Osteoblast (primary cell): ENCODE results near the gene CLC. TPM values are rescaled to one million over a fixed set of nuclear protein-coding genes. Genes with fewer than 3 reads are reported as not detected.

Source experiments
- DNase-seq: peaks from one replicate; pipeline ENCODE4 v3.0.0; 2011; ENCODE audit warnings: low spot score, mixed read lengths; ENCODE audit not compliant: insufficient read length; ENCODE audit errors: missing footprints
- H2AFZ ChIP-seq: 2 replicates; pipeline ENCODE4 v1.6.0; 2011; ENCODE audit warnings: mild to moderate bottlenecking, low read length
- H3K27ac ChIP-seq: 2 replicates; pipeline ENCODE4 v1.5.1; 2011; ENCODE audit warnings: mild to moderate bottlenecking, low read depth, low read length, moderate library complexity
- H3K27me3 ChIP-seq: 2 replicates; pipeline ENCODE4 v1.6.0; 2012; ENCODE audit warnings: mild to moderate bottlenecking, control low read depth, inconsistent platforms, low read length, moderate library complexity; ENCODE audit not compliant: insufficient read depth
- H3K36me3 ChIP-seq: 2 replicates; pipeline ENCODE4 v1.5.1; 2011; ENCODE audit warnings: mild to moderate bottlenecking, low read length, control low read depth, moderate library complexity; ENCODE audit not compliant: insufficient read depth
- H3K4me1 ChIP-seq: 2 replicates; pipeline ENCODE4 v1.5.1; 2011; ENCODE audit warnings: mild to moderate bottlenecking, low read length, control low read depth, moderate library complexity; ENCODE audit not compliant: insufficient read depth
- H3K4me2 ChIP-seq: 2 replicates; pipeline ENCODE4 v1.6.0; 2011; ENCODE audit warnings: mild to moderate bottlenecking, low read length; ENCODE audit not compliant: insufficient read depth
- H3K4me3 ChIP-seq: fragments of 200-600 bp; sonication (generic); 3 replicates; pipeline ENCODE4 v1.5.1; 2012; ENCODE audit warnings: mild to moderate bottlenecking, low read length, inconsistent platforms; ENCODE audit not compliant: insufficient read depth
- H3K79me2 ChIP-seq: 2 replicates; pipeline ENCODE4 v1.6.0; 2012; ENCODE audit warnings: mild to moderate bottlenecking, low read length, control low read depth, inconsistent platforms; ENCODE audit not compliant: insufficient read depth
- H3K9me3 ChIP-seq: 2 replicates; pipeline ENCODE4 v1.5.1; 2011; ENCODE audit warnings: low read depth, low read length, control low read depth
- H4K20me1 ChIP-seq: 2 replicates; pipeline ENCODE4 v1.6.0; 2012; ENCODE audit warnings: mild to moderate bottlenecking, low read length, control low read depth; ENCODE audit not compliant: insufficient read depth
- total RNA-seq: library from RNA; depleted of rRNA; stranded (reverse); fragments of >200 nt; gene quantifications from 2 replicates; pipeline ENCODE4 v1.2.3, GENCODE V29; 2012
- TF ChIP-seq, protein P1 (sequence below): IDR thresholded peaks from 2 replicates; pipeline ENCODE4 v1.5.1; 2011; ENCODE audit warnings: mild to moderate bottlenecking, low read depth, low read length, moderate library complexity; ENCODE audit errors: extremely low read depth

Gene CLC
- total RNA-seq, 1 donor: not detected

DNA sequence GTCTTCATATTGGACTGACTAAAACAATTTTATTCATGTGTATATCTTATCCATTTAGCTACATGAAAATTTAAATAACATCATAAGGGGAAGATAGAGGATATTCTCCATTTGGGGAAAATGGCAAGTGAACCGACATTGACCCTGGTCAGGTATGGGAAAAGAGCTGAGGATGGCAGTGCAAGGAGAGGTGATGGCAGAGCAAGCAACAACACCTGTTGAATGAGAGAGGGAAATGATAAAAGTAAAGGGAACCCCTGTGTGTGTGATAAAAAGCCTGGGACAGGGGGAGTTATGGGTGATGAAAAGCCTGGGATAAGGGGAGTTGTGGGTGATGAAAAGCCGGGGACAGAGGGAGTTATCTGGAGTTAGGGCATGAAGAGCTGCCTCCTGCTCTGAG lies 4.0 kb downstream of the CLC start:
- Histone ChIP-seq H3K36me3 (no peaks in the 10 kb centered on the region), H3K4me2 (no peak overlapping the region), H3K4me3 (no peak overlapping the region), H3K4me1 (no peaks in the 10 kb centered on the region), H3K79me2 (no peaks in the 10 kb centered on the region), H3K27ac (no peak overlapping the region), H3K9me3 (no peaks in the 10 kb centered on the region), H4K20me1 (no peaks in the 10 kb centered on the region), H3K27me3 (no peaks in the 10 kb centered on the region), H2AFZ (no peak overlapping the region)
- TF ChIP-seq, protein P1, sequence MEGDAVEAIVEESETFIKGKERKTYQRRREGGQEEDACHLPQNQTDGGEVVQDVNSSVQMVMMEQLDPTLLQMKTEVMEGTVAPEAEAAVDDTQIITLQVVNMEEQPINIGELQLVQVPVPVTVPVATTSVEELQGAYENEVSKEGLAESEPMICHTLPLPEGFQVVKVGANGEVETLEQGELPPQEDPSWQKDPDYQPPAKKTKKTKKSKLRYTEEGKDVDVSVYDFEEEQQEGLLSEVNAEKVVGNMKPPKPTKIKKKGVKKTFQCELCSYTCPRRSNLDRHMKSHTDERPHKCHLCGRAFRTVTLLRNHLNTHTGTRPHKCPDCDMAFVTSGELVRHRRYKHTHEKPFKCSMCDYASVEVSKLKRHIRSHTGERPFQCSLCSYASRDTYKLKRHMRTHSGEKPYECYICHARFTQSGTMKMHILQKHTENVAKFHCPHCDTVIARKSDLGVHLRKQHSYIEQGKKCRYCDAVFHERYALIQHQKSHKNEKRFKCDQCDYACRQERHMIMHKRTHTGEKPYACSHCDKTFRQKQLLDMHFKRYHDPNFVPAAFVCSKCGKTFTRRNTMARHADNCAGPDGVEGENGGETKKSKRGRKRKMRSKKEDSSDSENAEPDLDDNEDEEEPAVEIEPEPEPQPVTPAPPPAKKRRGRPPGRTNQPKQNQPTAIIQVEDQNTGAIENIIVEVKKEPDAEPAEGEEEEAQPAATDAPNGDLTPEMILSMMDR: no peak
- DNase-seq: peak; percentile 14

DNA sequence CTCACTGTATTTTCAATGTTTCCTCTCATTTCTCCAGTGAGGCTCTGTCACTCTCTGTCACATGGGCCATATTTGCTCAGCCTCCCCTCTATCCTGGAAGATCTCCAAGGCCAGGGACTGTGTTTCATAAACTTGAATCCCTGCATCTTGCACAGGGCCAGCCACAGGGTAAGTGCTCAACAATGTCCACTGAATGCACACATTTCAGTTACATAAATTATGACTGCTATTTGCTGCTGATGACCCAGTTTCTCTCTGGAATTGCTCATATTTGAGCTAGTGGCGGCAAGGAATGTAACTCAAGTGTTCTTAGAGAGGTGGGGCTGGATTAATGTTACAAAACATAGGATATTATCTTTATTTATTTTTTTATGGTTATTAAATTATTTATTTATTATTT lies 6.1 kb downstream of the CLC start:
- no peak for DNase-seq
- H3K36me3 ChIP-seq: no peaks in the 10 kb centered on the region

DNA sequence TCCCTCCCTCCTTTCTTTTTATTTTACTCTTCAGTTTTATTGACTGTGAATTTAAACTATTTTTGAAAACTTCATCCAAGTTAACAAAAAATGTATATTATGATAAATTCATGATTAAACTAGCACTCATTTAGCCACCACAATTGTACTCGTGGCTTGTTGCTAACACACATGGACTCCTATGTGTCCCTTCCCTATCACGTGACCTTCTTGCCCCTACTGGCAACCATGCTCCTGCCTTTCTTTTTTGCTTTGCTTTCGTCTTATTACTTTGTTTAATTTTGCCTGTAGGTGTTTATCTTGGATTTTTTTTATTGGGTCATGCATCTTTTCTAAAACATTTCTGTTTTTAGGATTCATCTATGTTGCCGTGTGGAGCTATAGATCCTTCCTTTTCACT lies 8.2 kb downstream of the CLC start:
- no peaks in the 10 kb centered on the region for H3K9me3 ChIP-seq
- H3K4me2 ChIP-seq: no peak overlapping the region
- no peaks in the 10 kb centered on the region for H4K20me1 ChIP-seq
- H2AFZ ChIP-seq: no peak overlapping the region
- no peaks in the 10 kb centered on the region for H3K79me2 ChIP-seq
- TF ChIP-seq, protein P1: no peak
- no peak overlapping the region for H3K27ac ChIP-seq
- H3K4me3 ChIP-seq: no peak overlapping the region
- H3K27me3 ChIP-seq: no peaks in the 10 kb centered on the region
- no peaks in the 10 kb centered on the region for H3K4me1 ChIP-seq
- no peak for DNase-seq
- no peaks in the 10 kb centered on the region for H3K36me3 ChIP-seq

More for the DNA sequence above, 6.1 kb downstream of the CLC start:
- H3K27me3 ChIP-seq: no peaks in the 10 kb centered on the region
- no peak overlapping the region for H3K27ac ChIP-seq
- no peaks in the 10 kb centered on the region for H3K4me1 ChIP-seq
- H3K79me2 ChIP-seq: no peaks in the 10 kb centered on the region
- H2AFZ ChIP-seq: no peak overlapping the region
- no peak overlapping the region for H3K4me2 ChIP-seq
- no peaks in the 10 kb centered on the region for H4K20me1 ChIP-seq
- TF ChIP-seq, protein P1: no peak
- no peaks in the 10 kb centered on the region for H3K9me3 ChIP-seq
- no peak overlapping the region for H3K4me3 ChIP-seq

DNA sequence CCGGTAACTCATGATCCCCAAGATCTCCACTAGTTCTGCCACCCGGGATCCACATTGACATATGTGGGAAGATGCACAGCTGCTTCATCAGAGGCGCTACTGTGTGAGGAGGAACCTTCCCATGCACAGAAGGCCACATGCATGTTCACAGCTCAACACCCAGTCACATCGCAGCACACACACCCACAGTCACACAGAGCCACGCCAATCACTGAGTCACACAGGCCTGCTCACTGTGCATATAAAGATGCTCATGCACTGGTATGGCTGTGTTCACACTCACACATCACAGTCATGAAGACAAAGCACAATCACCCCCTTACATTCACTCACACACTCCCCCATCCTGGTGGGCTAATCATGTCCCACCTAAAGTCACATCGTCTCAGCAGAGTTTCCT lies 9.8 kb downstream of the CLC start:
- H2AFZ ChIP-seq: no peak overlapping the region
- no peak overlapping the region for H3K4me2 ChIP-seq
- TF ChIP-seq, protein P1: no peak
- no peaks in the 10 kb centered on the region for H3K27me3 ChIP-seq
- H3K27ac ChIP-seq: no peak overlapping the region
- DNase-seq: no peak
- no peaks in the 10 kb centered on the region for H3K79me2 ChIP-seq
- H3K4me1 ChIP-seq: no peaks in the 10 kb centered on the region
- no peaks in the 10 kb centered on the region for H3K9me3 ChIP-seq
- no peak overlapping the region for H3K4me3 ChIP-seq
- no peaks in the 10 kb centered on the region for H4K20me1 ChIP-seq
- H3K36me3 ChIP-seq: no peaks in the 10 kb centered on the region
